BJ (cell line): Measurements from ENCODE around the gene CDH23. TPM values are rescaled to one million over a fixed set of nuclear protein-coding genes. Genes with fewer than 3 reads are reported as not detected.

Experiments
- CTCF ChIA-PET: fragments of 350-600 bp; formaldehyde crosslinking; extraction: SDS; loops from one replicate; lab custom pipeline; 2021; ENCODE audit warnings: antibody characterized with exemption, inconsistent platforms; lab: Yijun Ruan, JAX
- POLR2A ChIA-PET: fragments of 300-600 bp; sonication (Branson Sonifier 250); formaldehyde crosslinking; extraction: SDS; loops from one replicate; lab custom pipeline; 2021; ENCODE audit warnings: antibody characterized with exemption; lab: Charles Lee
- DNase-seq: peaks from one replicate; pipeline ENCODE4 v3.0.0-alpha.2; 2011; ENCODE audit warnings: low read depth
- H3K27me3 ChIP-seq: 2 replicates; pipeline ENCODE4 v1.6.0; 2011; ENCODE audit warnings: low read length; ENCODE audit not compliant: control insufficient read depth, insufficient read depth
- H3K36me3 ChIP-seq: 2 replicates; pipeline ENCODE4 v1.5.1; 2011; ENCODE audit warnings: low read length; ENCODE audit not compliant: control insufficient read depth, insufficient read depth
- H3K4me3 ChIP-seq: 2 replicates; pipeline ENCODE4 v1.5.1; 2011; ENCODE audit warnings: low read depth, mild to moderate bottlenecking, control low read depth, low read length
- CTCF ChIP-seq: IDR thresholded peaks from 2 replicates; pipeline ENCODE4 v1.5.1; 2011; ENCODE audit warnings: low read depth, mild to moderate bottlenecking, control low read depth, inconsistent platforms, low read length, moderate library complexity; ENCODE audit not compliant: insufficient read depth
- polyA plus RNA-seq: library from polyadenylated mRNA; depleted of rRNA; stranded (reverse); fragments of >200 nt; gene quantifications from 2 replicates; pipeline ENCODE4 v1.2.3, GENCODE V29; 2011

Gene CDH23
- polyA plus RNA-seq, 1 experiment, result 0.05 TPM

GRCh38 chr10:71606257-71607081, 209.7 kb downstream of the CDH23 start:
- POLR2A ChIA-PET, result no interaction called here
- TF ChIP-seq CTCF, result no peak
- no peak overlapping the region for H3K4me3 ChIP-seq
- DNase-seq, result no peak
- CTCF ChIA-PET, result interaction anchor here (3.7 to 9.5 kb wide), 2 partner anchors 15 to 36 kb away, joined by 18 to 89 read pairs; no protein-coding TSS in a partner anchor
- H3K27me3 ChIP-seq, result peaks cover 2% of the 10 kb centered on the region
- no peaks in the 10 kb centered on the region for H3K36me3 ChIP-seq

- DNase-seq, result no peak
- peaks cover 3% of the 10 kb centered on the region for H3K27me3 ChIP-seq
- TF ChIP-seq CTCF, result no peak
- no peaks in the 10 kb centered on the region for H3K36me3 ChIP-seq
- CTCF ChIA-PET, result interaction anchor here (0.6 to 9.5 kb wide), 5 partner anchors 15 to 396 kb away, joined by 3 to 89 read pairs (median 6); no protein-coding TSS in a partner anchor
- POLR2A ChIA-PET, result no interaction called here
- no peak overlapping the region for H3K4me3 ChIP-seq
Measured at GRCh38 chr10:71607082-71607443, 210.3 kb downstream of the CDH23 start.

GRCh38 chr10:71608819-71609768, 212.4 kb downstream of the CDH23 start:
- ChIA-PET CTCF (interaction anchor here (0.6 to 9.5 kb wide), 26 partner anchors 10 to 687 kb away, joined by 3 to 89 read pairs (median 3); partner anchors contain the start of gene SLC29A3), POLR2A (interaction anchor here (0.6 kb wide), 1 partner anchor 156 kb away, joined by 3 read pairs; no protein-coding TSS in a partner anchor)
- Histone ChIP-seq H3K27me3 (peaks cover 5% of the 10 kb centered on the region), H3K4me3 (no peak overlapping the region), H3K36me3 (no peaks in the 10 kb centered on the region)
- TF ChIP-seq CTCF, result peak; percentile 92
- DNase-seq, result no peak

- DNase-seq, result no peak
- H3K36me3 ChIP-seq, result no peaks in the 10 kb centered on the region
- TF ChIP-seq CTCF, result no peak
- no peak overlapping the region for H3K4me3 ChIP-seq
- peaks cover 11% of the 10 kb centered on the region for H3K27me3 ChIP-seq
- POLR2A ChIA-PET, result no interaction called here
- CTCF ChIA-PET, result interaction anchor here (0.6 to 9.5 kb wide), 5 partner anchors 11 to 296 kb away, joined by 4 to 89 read pairs (median 6); no protein-coding TSS in a partner anchor
Measured at GRCh38 chr10:71610651-71611050, 213.9 kb downstream of the CDH23 start.
